Liver (tissue), 9 donors: ENCODE results near the gene PARVB. TPM values are rescaled to one million over a fixed set of nuclear protein-coding genes. Genes with fewer than 3 reads are reported as not detected.

Experiments
- DNase-seq: peaks from one replicate; pipeline ENCODE4 v3.0.0-alpha.2; 2017; ENCODE audit warnings: low spot score
- H3K27ac ChIP-seq, 2 donors: one replicate each; pipeline ENCODE4 v1.7.0; 2013; ENCODE audit warnings: inconsistent platforms in 2 of 2, low read length in 2 of 2, control low read depth in 1 of 2, low read depth in 1 of 2, mild to moderate bottlenecking in 1 of 2
- H3K27me3 ChIP-seq, 4 donors: one replicate each; pipeline versions ENCODE4 v1.6.1 to v1.7.0; 2013; ENCODE audit warnings: low read length in 3 of 4, inconsistent platforms in 1 of 4, mild to moderate bottlenecking in 1 of 4, moderate library complexity in 1 of 4; ENCODE audit not compliant: control insufficient read depth in 4 of 4, insufficient read depth in 4 of 4
- H3K36me3 ChIP-seq, 4 donors: one replicate each; pipeline versions ENCODE4 v1.6.1 to v1.7.0; 2013; ENCODE audit warnings: low read length in 3 of 4, mild to moderate bottlenecking in 3 of 4, low read depth in 1 of 4, moderate library complexity in 1 of 4; ENCODE audit not compliant: control insufficient read depth in 4 of 4, insufficient read depth in 3 of 4
- H3K4me1 ChIP-seq, 4 donors: one replicate each; pipeline versions ENCODE4 v1.6.1 to v1.7.0; 2013; ENCODE audit warnings: low read length in 3 of 4, mild to moderate bottlenecking in 3 of 4, moderate library complexity in 1 of 4; ENCODE audit not compliant: control insufficient read depth in 4 of 4, insufficient read depth in 4 of 4
- H3K4me3 ChIP-seq, 3 donors: one replicate each; pipeline versions ENCODE4 v1.6.1 to v1.7.0; 2013; ENCODE audit warnings: low read length in 3 of 3, control low read depth in 1 of 3, low read depth in 1 of 3, mild to moderate bottlenecking in 1 of 3
- H3K9ac ChIP-seq, 2 donors: one replicate each; pipeline ENCODE4 v1.7.0; 2013; ENCODE audit warnings: low read length in 2 of 2, mild to moderate bottlenecking in 2 of 2, moderate library complexity in 2 of 2, control low read depth in 1 of 2, low read depth in 1 of 2
- H3K9me3 ChIP-seq, 4 donors: one replicate each; pipeline versions ENCODE4 v1.6.1 to v1.7.0; 2013; ENCODE audit warnings: low read length in 3 of 4; ENCODE audit not compliant: control insufficient read depth in 4 of 4
- ATF3 ChIP-seq: IDR thresholded peaks from 2 replicates; pipeline ENCODE4 v1.6.1; 2016; ENCODE audit warnings: antibody characterized with exemption
- CTCF ChIP-seq: fragments of 150-350 bp; IDR thresholded peaks from 2 replicates; pipeline ENCODE4 v1.5.1; 2017; ENCODE audit warnings: improper control_type of control experiment, low read depth, low read length; ENCODE audit not compliant: missing input control
- EGR1 ChIP-seq, 2 donors: IDR thresholded peaks; 2 replicates each; pipeline ENCODE4 v1.6.1; 2016 to 2018; ENCODE audit warnings: antibody characterized with exemption in 2 of 2, low read depth in 2 of 2
- FOXA1 ChIP-seq: IDR thresholded peaks from 2 replicates; pipeline ENCODE4 v1.6.1; 2016; ENCODE audit warnings: antibody characterized with exemption
- FOXA2 ChIP-seq: IDR thresholded peaks from 2 replicates; pipeline ENCODE4 v1.6.1; 2016; ENCODE audit warnings: antibody characterized with exemption
- GABPA ChIP-seq, 2 donors: IDR thresholded peaks in 1 of 2; conservative IDR thresholded peaks in 1 of 2; 2 replicates each; pipeline ENCODE4 v1.6.1; 2016; ENCODE audit warnings: antibody characterized with exemption in 2 of 2, mild to moderate bottlenecking in 1 of 2, moderate library complexity in 1 of 2
- HNF4A ChIP-seq, 2 donors: conservative IDR thresholded peaks; 2 replicates each; pipeline ENCODE4 v1.6.1; 2016; ENCODE audit warnings: antibody characterized with exemption in 2 of 2, mild to moderate bottlenecking in 2 of 2
- HNF4G ChIP-seq: IDR thresholded peaks from 2 replicates; pipeline ENCODE4 v1.6.1; 2016; ENCODE audit warnings: antibody characterized with exemption
- NR2F2 ChIP-seq: IDR thresholded peaks from 2 replicates; pipeline ENCODE4 v1.6.1; 2016; ENCODE audit warnings: antibody characterized with exemption
- RAD21 ChIP-seq, 2 donors: IDR thresholded peaks; 2 replicates each; pipeline ENCODE4 v1.6.1; 2016; ENCODE audit warnings: antibody characterized with exemption in 2 of 2, mild to moderate bottlenecking in 2 of 2
- RXRA ChIP-seq, 2 donors: IDR thresholded peaks; 2 replicates each; pipeline ENCODE4 v1.6.1; 2017 to 2018; ENCODE audit warnings: antibody characterized with exemption in 2 of 2, mild to moderate bottlenecking in 1 of 2
- WGBS: extraction: QIAGEN DNeasy Blood & Tissue Kit; methylation state at CpG from one replicate; pipeline ENCODE4 v1.1.7; 2013; 5-methylcytosine and 5-hydroxymethylcytosine counted together
- polyA plus RNA-seq, 2 donors: library from polyadenylated mRNA; stranded (reverse) in 1 of 2; unstranded in 1 of 2; fragments of 200-250 nt in 1 of 2; fragments of >200 nt in 1 of 2; fragmentation: Nextera tagmentation in 1 of 2; extraction: Ambion mirVana in 1 of 2; gene quantifications; one replicate each; pipeline versions ENCODE4 v1.2.1 to v1.2.3, GENCODE V29; 2013 to 2015
- total RNA-seq, 2 donors: library from RNA; depleted of rRNA; stranded (reverse); fragments of >200 nt; gene quantifications; one replicate each; pipeline ENCODE4 v1.2.3, GENCODE V29; 2014
- donor health status: healthy.
- donor health status: healthy.
- donor health status: healthy.
- donor health status: healthy.
- donor health status: healthy.

PARVB gene
- total and polyA plus RNA-seq, 4 donors = 3.2 to 55.5 (median 17.7) TPM

GRCh38 chr22:44084044-44084772, 60.1 kb downstream of the PARVB start:
- no peak overlapping the region for H3K4me3 ChIP-seq
- H3K27ac ChIP-seq = no peak overlapping the region
- TF ChIP-seq HNF4G (no peak), ATF3 (no peak), GABPA (IDR thresholded peaks at IDR 0.05 in 1 of 2, conservative IDR thresholded peaks at IDR 0.05 in 1 of 2) (no peak), RXRA (IDR thresholded peaks at IDR 0.05) (no peak)
- no peak overlapping the region for H3K9ac ChIP-seq
- H3K36me3 ChIP-seq = no peaks in the 10 kb centered on the region
- H3K4me1 ChIP-seq = no peaks in the 10 kb centered on the region
- no peak for DNase-seq
- 96% methylated on average over 11 of the region's 11 CpGs for WGBS
- H3K27me3 ChIP-seq = no peaks in the 10 kb centered on the region
- no peaks in the 10 kb centered on the region for H3K9me3 ChIP-seq

- no peak overlapping the region for H3K4me3 ChIP-seq
- DNase-seq = no peak
- H3K4me1 ChIP-seq = no peaks in the 10 kb centered on the region
- H3K27me3 ChIP-seq = no peaks in the 10 kb centered on the region
- 68% methylated on average over 11 of the region's 11 CpGs for WGBS
- H3K9ac ChIP-seq = no peak overlapping the region
- no peaks in the 10 kb centered on the region for H3K36me3 ChIP-seq
- TF ChIP-seq EGR1 (IDR thresholded peaks at IDR 0.05; ENCODE audit: low read depth in 2 of 2) = no peak
- no peak for TF ChIP-seq GABPA (IDR thresholded peaks at IDR 0.05 in 1 of 2, conservative IDR thresholded peaks at IDR 0.05 in 1 of 2)
- TF ChIP-seq RAD21 (IDR thresholded peaks at IDR 0.05) = peak; percentile 66 to 70
- TF ChIP-seq CTCF = peak; percentile 35
- H3K27ac ChIP-seq = no peak overlapping the region
- no peaks in the 10 kb centered on the region for H3K9me3 ChIP-seq
These were observed 61.7 kb downstream of the PARVB start for GRCh38 chr22:44085743-44086270.

- H3K27ac ChIP-seq = no peak overlapping the region
- H3K9me3 ChIP-seq = no peaks in the 10 kb centered on the region
- no peaks in the 10 kb centered on the region for H3K27me3 ChIP-seq
- no peak for DNase-seq
- H3K36me3 ChIP-seq = no peaks in the 10 kb centered on the region
- no peak overlapping the region for H3K4me3 ChIP-seq
- no peaks in the 10 kb centered on the region for H3K4me1 ChIP-seq
- no peak overlapping the region for H3K9ac ChIP-seq
- WGBS = 74% methylated on average over 17 of the region's 17 CpGs
- TF ChIP-seq FOXA1 (no peak), EGR1 (IDR thresholded peaks at IDR 0.05; ENCODE audit: low read depth in 2 of 2) (no peak), HNF4A (conservative IDR thresholded peaks at IDR 0.05) (no peak), FOXA2 (no peak), NR2F2 (peak; percentile 30)
These were observed 62.4 kb downstream of the PARVB start for GRCh38 chr22:44086271-44087088.
